ENCODE data around the gene GPRC5D.

- no peak for TF ChIP-seq CTCF (IDR thresholded peaks at IDR 0.05)
- TF ChIP-seq POLR2A (IDR thresholded peaks at IDR 0.05), result no peak
Measured at GRCh38 chr12:12954356-12954755, 2.4 kb upstream of the GPRC5D start.

Measured in Peyer's patch (tissue), 4 donors.